Tibial nerve (tissue), 4 donors: Measurements from ENCODE around the gene CRYBB3.

Experiments used
- CTCF ChIP-seq, 5 experiments: fragments of 200-600 bp in 3 of 5; fragments of 450-650 bp in 2 of 5; sonication (generic) in 3 of 5; IDR thresholded peaks; one replicate each; pipeline ENCODE4 v1.5.1; 2016 to 2019; ENCODE audit warnings: antibody characterized with exemption in 5 of 5, mild to moderate bottlenecking in 3 of 5, moderate library complexity in 2 of 5
- EP300 ChIP-seq, 2 donors: sonication (generic); formaldehyde crosslinking; IDR thresholded peaks; one replicate each; pipeline ENCODE4 v1.6.1; 2017; ENCODE audit warnings: antibody characterized with exemption in 2 of 2, mild to moderate bottlenecking in 1 of 2

- TF ChIP-seq CTCF (IDR thresholded peaks at IDR 0.05) (no peak), EP300 (IDR thresholded peaks at IDR 0.05) (no peak)
Observed at GRCh38 chr22:25207553-25208157, 8.0 kb downstream of the CRYBB3 start.
